GM23338 (cell line): Measurements from ENCODE around the gene TRPC4AP. TPM values are rescaled to one million over a fixed set of nuclear protein-coding genes. Genes with fewer than 3 reads are reported as not detected.

Source experiments
- ATAC-seq: fragments of 200-7000 bp; cut with Tn5 transposase; 3 replicates; pipeline ENCODE4 v1.9.1; 2020
- DNase-seq: peaks from one replicate; pipeline ENCODE4 v3.0.0-alpha.2; 2015; ENCODE audit warnings: low spot score
- H2AFZ ChIP-seq: fragments of 200-600 bp; sonication (generic); 2 replicates; pipeline ENCODE4 v1.8.0; 2016; ENCODE audit warnings: antibody characterized with exemption, mild to moderate bottlenecking, moderate library complexity
- H3F3A ChIP-seq: fragments of 200-600 bp; sonication (generic); replicated peaks from 2 replicates; pipeline ENCODE4 v1.8.0; 2017; ENCODE audit warnings: antibody characterized with exemption, mixed run types, low read depth
- H3K27ac ChIP-seq: fragments of 200-600 bp; sonication (generic); 2 replicates; pipeline ENCODE4 v1.6.1; 2016; ENCODE audit warnings: low read depth
- H3K27me3 ChIP-seq: fragments of 200-600 bp; sonication (generic); 2 replicates; pipeline ENCODE4 v1.8.0; 2016; ENCODE audit warnings: mild to moderate bottlenecking, mixed run types, moderate library complexity; ENCODE audit not compliant: insufficient read depth
- H3K36me3 ChIP-seq: fragments of 200-600 bp; sonication (generic); 2 replicates; pipeline ENCODE4 v1.8.0; 2016; ENCODE audit warnings: mild to moderate bottlenecking; ENCODE audit not compliant: insufficient read depth
- H3K4me1 ChIP-seq: fragments of 200-600 bp; sonication (generic); 2 replicates; pipeline ENCODE4 v1.8.0; 2016; ENCODE audit warnings: mild to moderate bottlenecking, moderate library complexity; ENCODE audit not compliant: insufficient read depth
- H3K4me2 ChIP-seq: fragments of 200-600 bp; sonication (generic); 2 replicates; pipeline ENCODE4 v1.7.1; 2017; ENCODE audit warnings: mixed run types
- H3K4me3 ChIP-seq: fragments of 200-600 bp; sonication (generic); 2 replicates; pipeline ENCODE4 v1.6.1; 2016; ENCODE audit warnings: mixed run types
- H3K79me2 ChIP-seq: fragments of 200-600 bp; sonication (generic); replicated peaks from 2 replicates; pipeline ENCODE4 v1.8.0; 2017; ENCODE audit warnings: mild to moderate bottlenecking; ENCODE audit not compliant: insufficient read depth
- H3K9me2 ChIP-seq: fragments of 200-600 bp; sonication (generic); 2 replicates; pipeline ENCODE4 v1.8.0; 2017; ENCODE audit not compliant: insufficient read depth
- H4K20me1 ChIP-seq: fragments of 200-600 bp; sonication (generic); replicated peaks from 2 replicates; pipeline ENCODE4 v1.8.0; 2017; ENCODE audit warnings: mild to moderate bottlenecking; ENCODE audit not compliant: insufficient read depth
- H3K27ac Mint-ChIP-seq: 2 replicates; pipeline ENCODE4 v1.8.0; 2020; ENCODE audit warnings: inconsistent platforms, mild to moderate bottlenecking, moderate library complexity, mixed read lengths
- H3K27me3 Mint-ChIP-seq: 3 replicates; pipeline ENCODE4 v1.8.0; 2022; ENCODE audit warnings: low read depth, mild to moderate bottlenecking, moderate library complexity, mixed read lengths, inconsistent platforms; ENCODE audit not compliant: insufficient read depth, poor library complexity
- H3K36me3 Mint-ChIP-seq: 3 replicates; pipeline ENCODE4 v1.8.0; 2021; ENCODE audit warnings: low read depth, mild to moderate bottlenecking, inconsistent platforms, moderate library complexity, mixed read lengths
- H3K4me1 Mint-ChIP-seq: 3 replicates; pipeline ENCODE4 v1.8.0; 2020; ENCODE audit warnings: mild to moderate bottlenecking, inconsistent platforms, mixed read lengths
- H3K4me3 Mint-ChIP-seq: 3 replicates; pipeline ENCODE4 v1.8.0; 2021; ENCODE audit warnings: moderate library complexity, mild to moderate bottlenecking, inconsistent platforms, mixed read lengths
- H3K9me3 Mint-ChIP-seq: 3 replicates; pipeline ENCODE4 v1.8.0; 2020; ENCODE audit warnings: moderate library complexity, mild to moderate bottlenecking, inconsistent platforms, mixed read lengths
- CREB1 ChIP-seq: fragments of 250-450 bp; sonication (Bioruptor Pico); IDR thresholded peaks from 2 replicates; pipeline ENCODE4 v1.5.0; 2020; ENCODE audit warnings: low read depth, mild to moderate bottlenecking, moderate library complexity
- CTCF ChIP-seq, 2 experiments: fragments of 200-600 bp in 1 of 2; sonication (generic) in 1 of 2; conservative IDR thresholded peaks; 2 replicates each; pipeline versions ENCODE4 v1.5.1 to v1.6.1; 2016 to 2017; ENCODE audit warnings: antibody characterized with exemption in 2 of 2, low read depth in 2 of 2, mild to moderate bottlenecking in 2 of 2, moderate library complexity in 1 of 2
- JUNB ChIP-seq: IDR thresholded peaks from one replicate; pipeline ENCODE4 v1.6.1; 2016; ENCODE audit warnings: antibody characterized with exemption; ENCODE audit not compliant: unreplicated experiment
- NANOG ChIP-seq: IDR thresholded peaks from 2 replicates; pipeline ENCODE4 v1.6.1; 2016; ENCODE audit warnings: antibody characterized with exemption, borderline replicate concordance
- STAT1 ChIP-seq: IDR thresholded peaks from one replicate; pipeline ENCODE4 v1.6.1; 2016; ENCODE audit warnings: antibody characterized with exemption; ENCODE audit not compliant: unreplicated experiment
- ZNF114 ChIP-seq: fragments of 250-450 bp; sonication (Bioruptor Pico); IDR thresholded peaks from 2 replicates; pipeline ENCODE4 v1.5.0; 2020; ENCODE audit warnings: mild to moderate bottlenecking, moderate library complexity
- polyA plus RNA-seq: library from polyadenylated mRNA; unstranded; fragments of >200 nt; fragmentation: Nextera tagmentation; extraction: Ambion mirVana; gene quantifications from 2 replicates; pipeline ENCODE4 v1.2.1, GENCODE V29; 2016
- total RNA-seq: library from RNA; depleted of rRNA; stranded (reverse); fragments of >200 nt; shearing (Covaris generic); gene quantifications from 2 replicates; pipeline ENCODE4 v1.2.3, GENCODE V29; 2014

Gene TRPC4AP
- total and polyA plus RNA-seq, 2 experiments from 2014 or later: 48.8 to 89.5 TPM

DNA sequence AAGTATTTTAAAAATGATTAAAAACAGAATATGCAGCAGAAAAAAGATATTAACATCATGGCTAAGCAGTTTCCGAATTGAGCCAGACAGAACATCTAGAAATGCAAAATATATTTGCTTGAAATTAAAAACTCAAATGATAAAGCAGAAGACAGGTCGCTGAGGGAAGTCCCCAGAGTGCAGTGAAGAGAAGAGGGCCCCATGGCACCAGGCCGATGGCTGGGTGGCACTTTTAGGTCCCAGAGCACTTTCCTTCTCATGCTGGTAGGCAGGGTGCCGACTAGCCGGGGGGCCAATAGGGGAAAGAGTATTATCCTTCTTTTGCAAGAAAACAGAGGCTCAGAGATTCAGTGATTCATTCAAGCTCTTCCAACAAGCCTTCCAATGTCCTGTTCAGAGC, 78.1 kb downstream of the TRPC4AP start:
- H3K4me3 ChIP-seq: no peak overlapping the region
- H3K79me2 ChIP-seq: no peaks in the 10 kb centered on the region
- H3K9me3 Mint-ChIP-seq: no peaks in the 10 kb centered on the region; the same call in 2 of the 3 replicates
- no peaks in the 10 kb centered on the region for H3K27me3 Mint-ChIP-seq
- H3K9me2 ChIP-seq: no peaks in the 10 kb centered on the region
- ATAC-seq: no peak
- no peaks in the 10 kb centered on the region for H3F3A ChIP-seq
- no peaks in the 10 kb centered on the region for H3K4me1 Mint-ChIP-seq
- peaks cover 61% of the 10 kb centered on the region for H3K36me3 Mint-ChIP-seq
- DNase-seq: no peak
- no peak for TF ChIP-seq CREB1 (CRISPR knock-in tag)
- TF ChIP-seq ZNF114 (CRISPR knock-in tag): no peak
- no peak for TF ChIP-seq NANOG
- TF ChIP-seq JUNB: no peak
- no peak for TF ChIP-seq CTCF (conservative IDR thresholded peaks at IDR 0.05; ENCODE audit: low read depth in 2 of 2)
- TF ChIP-seq STAT1: no peak
- H3K4me3 Mint-ChIP-seq: no peak overlapping the region
- peaks cover 4% of the 10 kb centered on the region for H4K20me1 ChIP-seq
- H3K4me1 ChIP-seq: no peaks in the 10 kb centered on the region
- H3K4me2 ChIP-seq: no peak overlapping the region
- H3K27ac Mint-ChIP-seq: no peak overlapping the region
- H3K36me3 ChIP-seq: peaks cover 20% of the 10 kb centered on the region
- no peak overlapping the region for H3K27ac ChIP-seq
- H3K27me3 ChIP-seq: no peaks in the 10 kb centered on the region
- no peak overlapping the region for H2AFZ ChIP-seq

- no peaks in the 10 kb centered on the region for H3K79me2 ChIP-seq
- H3K36me3 ChIP-seq: peaks cover 20% of the 10 kb centered on the region
- H3K9me2 ChIP-seq: no peaks in the 10 kb centered on the region
- H3K4me3 ChIP-seq: no peak overlapping the region
- no peaks in the 10 kb centered on the region for H3K4me1 ChIP-seq
- H3K36me3 Mint-ChIP-seq: peaks cover 70% of the 10 kb centered on the region
- no peak overlapping the region for H3K4me3 Mint-ChIP-seq
- H3K4me2 ChIP-seq: no peak overlapping the region
- H2AFZ ChIP-seq: no peak overlapping the region
- no peak overlapping the region for H3K27ac Mint-ChIP-seq
- no peaks in the 10 kb centered on the region for H3K4me1 Mint-ChIP-seq
- H3F3A ChIP-seq: no peaks in the 10 kb centered on the region
- TF ChIP-seq CTCF (conservative IDR thresholded peaks at IDR 0.05; ENCODE audit: low read depth in 2 of 2) (no peak), STAT1 (no peak)
- ATAC-seq (no peak), DNase-seq (no peak)
- H4K20me1 ChIP-seq: no peaks in the 10 kb centered on the region; the same call in 1 of the 2 replicates
- H3K27me3 ChIP-seq: no peaks in the 10 kb centered on the region
- no peaks in the 10 kb centered on the region; the same call in 2 of the 3 replicates for H3K9me3 Mint-ChIP-seq
- H3K27me3 Mint-ChIP-seq: peaks cover 7% of the 10 kb centered on the region
- H3K27ac ChIP-seq: no peak overlapping the region
Measured at GRCh38 chr20:35013421-35014411, 78.9 kb downstream of the TRPC4AP start.
